GM10266 (cell line): ENCODE data around the gene POTEJ.
"Not testable (repeated sequence)": the region's sequence is repeated elsewhere in the genome, so short reads cannot be mapped to it uniquely, and the experiment has no call there.

Source experiments
- DNase-seq: peaks from one replicate; pipeline ENCODE4 v3.0.0; 2012; ENCODE audit errors: extremely low spot score

Gene POTEJ

DNA sequence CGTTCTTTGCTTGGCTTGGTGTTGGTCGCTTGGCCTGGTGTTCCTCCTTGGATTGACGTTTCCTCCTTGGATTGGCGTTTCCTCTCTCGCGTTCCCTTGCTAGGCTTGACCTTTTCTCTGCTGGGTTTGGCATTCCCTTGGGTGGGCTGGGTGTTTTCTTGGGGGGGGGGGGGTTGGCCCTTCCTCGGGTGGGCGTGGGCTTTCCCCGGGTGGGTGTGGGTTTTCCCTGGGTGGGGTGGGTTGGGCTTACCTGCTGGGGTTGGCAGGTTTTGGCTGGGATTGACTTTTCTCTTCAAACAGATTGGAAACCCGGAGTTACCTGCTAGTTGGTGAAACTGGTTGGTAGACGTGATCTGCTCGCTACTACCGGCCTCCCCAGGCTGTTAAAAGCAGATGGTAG is at the start of gene POTEJ:
POTEJ (plus strand) TSS at position 301 of the 400 bp plus-strand sequence; CDS start at position 394, 93 bp downstream.
- DNase-seq: not testable (repeated sequence)

DNA sequence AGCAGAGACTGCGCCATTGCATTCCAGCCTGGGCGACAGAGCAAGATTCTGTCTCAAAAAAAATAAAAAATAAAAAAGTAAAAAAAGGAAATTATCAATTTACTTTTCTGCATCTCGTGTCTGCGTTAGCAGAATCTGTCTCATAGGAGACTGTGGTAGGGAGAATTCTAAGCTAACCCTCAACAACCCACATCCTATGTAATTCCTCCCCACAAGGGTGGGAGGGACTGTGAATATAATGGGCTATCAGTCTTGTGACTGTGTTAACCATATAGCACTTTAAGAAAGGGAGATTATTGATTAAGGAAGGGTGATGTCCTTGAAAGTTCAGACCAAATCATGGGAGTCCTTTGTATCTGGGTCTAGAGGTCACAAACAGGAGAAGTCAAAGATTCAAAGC is 45.1 kb upstream of the POTEJ start:
- DNase-seq: not testable (repeated sequence)

DNA sequence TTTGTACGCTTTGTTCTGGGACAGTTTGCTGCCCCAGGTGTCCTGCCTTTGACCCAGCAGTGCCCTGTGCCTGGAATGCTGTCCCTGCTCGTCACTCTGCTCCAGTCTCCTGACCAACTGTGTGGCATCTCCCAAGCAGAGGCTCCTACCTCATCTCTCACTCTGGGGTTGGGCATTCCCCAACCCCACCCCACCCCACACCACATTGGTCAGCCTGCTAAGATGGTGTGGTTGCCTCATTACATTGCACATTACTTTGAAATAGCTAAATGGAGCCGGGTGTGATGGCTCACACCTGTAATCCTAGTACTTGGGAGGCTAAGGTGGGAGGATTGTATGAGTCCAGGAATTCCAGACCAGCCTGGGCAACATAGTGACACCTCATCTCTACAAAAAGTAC is 39.3 kb upstream of the POTEJ start:
- not testable (repeated sequence) for DNase-seq

DNA sequence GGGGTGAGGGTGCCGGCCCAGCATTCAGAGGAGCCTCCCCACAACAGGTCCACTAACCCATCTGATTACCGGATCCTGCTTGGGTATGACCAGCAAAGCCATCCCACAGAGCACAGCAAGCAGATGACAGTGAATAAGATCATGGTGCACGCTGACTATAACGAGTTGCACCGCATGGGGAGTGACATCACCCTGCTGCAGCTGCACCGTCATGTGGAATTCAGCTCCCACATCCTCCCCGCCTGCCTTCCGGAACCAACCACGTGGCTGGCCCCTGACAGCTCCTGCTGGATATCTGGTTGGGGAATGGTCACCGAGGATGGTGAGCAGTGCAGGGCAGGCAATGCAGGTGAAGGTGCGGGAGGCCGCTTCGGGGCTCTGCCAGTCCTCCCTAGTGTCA is 37.0 kb upstream of the POTEJ start:
- not testable (repeated sequence) for DNase-seq

DNA sequence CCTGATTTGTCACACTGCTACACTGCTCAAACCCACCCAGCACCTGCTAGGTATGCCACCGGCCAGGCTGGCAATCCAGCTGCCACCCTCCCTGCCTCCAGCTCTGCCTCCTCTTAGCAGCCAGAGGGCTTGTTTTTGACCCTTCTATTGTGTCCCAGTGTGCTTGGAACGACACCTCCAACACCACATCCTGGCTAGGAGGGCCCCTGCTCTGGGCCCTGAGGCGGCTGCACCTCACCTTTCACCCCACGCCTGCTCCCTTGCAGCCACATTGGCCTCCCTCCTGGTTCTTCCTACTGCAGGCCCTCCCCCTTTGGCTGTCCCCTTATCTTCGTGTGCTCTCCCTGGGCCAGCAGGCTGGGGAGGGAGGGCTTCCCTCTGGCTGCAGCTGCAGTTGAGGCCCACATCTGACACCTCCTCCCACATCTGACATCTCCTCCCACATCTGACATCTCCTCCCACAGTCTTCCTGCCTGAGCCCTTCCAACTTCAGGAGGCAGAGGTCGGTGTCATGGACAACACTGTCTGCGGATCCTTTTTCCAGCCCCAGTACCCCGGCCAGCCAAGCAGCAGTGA is 34.9 kb upstream of the POTEJ start:
- not testable (repeated sequence) for DNase-seq

DNA sequence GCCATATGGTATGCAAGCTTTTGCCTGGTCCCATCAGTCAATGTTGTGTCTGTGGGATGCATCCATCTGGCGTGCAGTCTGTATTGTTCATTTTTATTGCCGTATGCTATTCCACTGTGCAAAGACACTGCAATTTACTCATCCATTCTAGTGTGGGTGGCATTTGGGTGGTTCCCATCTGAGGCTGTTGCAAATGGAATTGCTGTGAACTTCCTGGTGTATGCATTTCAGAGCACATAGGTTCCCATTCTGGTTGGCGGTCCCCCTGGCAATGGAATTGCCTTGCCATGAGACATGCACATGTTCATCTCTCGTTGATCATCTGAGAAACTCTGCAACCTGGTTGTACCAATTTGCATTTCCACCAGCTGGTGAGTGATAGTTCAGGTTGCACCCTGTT is 33.7 kb upstream of the POTEJ start:
- not testable (repeated sequence) for DNase-seq

DNA sequence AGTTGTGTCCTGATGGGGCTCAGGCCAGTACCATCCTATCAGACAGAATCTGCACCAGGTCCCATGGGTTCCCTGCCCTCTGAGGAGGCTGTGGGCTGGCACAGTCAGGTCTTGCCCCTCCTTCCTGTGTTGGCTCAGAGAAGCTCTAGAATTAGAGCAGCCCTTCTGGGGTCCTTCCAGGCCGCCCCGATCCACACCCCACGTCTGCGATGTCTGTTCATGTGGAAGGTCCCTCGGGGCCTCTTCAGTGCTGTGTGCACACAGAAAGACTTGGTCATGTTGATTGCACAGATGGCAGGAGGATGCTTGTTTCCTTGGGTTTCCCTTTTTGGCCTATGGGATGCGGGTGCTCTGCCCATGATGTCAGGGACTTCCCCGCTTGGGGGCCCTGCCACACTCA is 32.1 kb upstream of the POTEJ start:
- DNase-seq: not testable (repeated sequence)

DNA sequence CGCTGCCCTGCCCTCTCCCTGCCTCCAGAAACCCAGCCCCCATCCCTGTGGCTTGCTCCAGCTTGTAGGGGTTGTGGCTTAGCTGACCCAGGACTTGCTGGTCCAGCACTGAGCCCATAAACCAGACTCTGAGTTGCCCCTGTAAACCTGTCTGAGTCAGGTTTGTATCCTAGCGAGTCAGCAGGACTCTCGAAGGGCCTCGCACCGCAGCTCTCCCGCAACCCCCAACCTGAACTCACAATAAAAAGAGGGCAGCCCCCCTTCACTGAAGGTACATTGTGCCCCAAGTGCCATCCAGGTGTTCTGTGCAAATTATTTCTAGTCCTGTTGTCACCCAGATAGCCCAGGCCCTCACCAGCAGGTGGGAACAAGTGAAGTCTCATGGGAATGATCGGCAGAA is 29.7 kb upstream of the POTEJ start:
- not testable (repeated sequence) for DNase-seq

DNA sequence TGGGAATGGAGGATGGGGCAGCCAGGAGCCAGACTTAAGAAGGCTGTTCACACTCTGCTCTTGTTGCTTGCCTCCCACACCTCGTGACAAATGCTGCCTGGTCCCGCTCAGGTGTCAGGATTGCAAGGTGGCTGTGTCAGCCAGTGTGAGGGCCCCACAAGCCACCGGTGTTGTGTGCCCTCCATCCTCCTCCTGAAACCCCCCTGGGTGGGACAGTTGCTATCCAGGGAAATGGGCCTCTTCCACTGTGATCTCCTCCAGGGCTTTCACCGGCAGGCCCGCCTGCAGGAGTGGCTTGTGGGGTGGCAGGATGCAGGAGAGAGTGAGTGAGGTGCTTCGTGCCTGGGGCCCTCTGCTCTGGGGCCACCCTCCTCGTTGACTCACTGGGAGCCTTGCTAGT is 28.3 kb upstream of the POTEJ start:
- not testable (repeated sequence) for DNase-seq

DNA sequence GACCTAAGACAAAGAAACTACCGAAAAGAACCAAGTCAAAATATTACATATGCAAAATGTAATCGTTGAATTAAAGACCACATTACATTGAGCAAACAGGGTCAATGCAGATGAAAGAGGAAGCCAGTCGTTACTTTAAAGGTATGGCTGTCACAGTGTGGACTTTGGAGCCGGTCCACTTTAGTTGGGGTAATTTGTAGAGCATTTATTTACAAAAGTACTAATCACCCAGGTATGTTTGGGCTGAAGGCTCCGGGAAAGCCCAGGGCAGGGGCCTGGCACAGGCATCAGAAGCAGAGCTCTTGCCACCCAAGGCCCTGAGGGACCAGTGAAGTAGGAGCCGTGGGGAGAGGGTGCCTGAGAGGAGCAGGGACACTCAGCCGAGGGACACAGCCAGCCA is 27.7 kb upstream of the POTEJ start:
- DNase-seq: not testable (repeated sequence)

DNA sequence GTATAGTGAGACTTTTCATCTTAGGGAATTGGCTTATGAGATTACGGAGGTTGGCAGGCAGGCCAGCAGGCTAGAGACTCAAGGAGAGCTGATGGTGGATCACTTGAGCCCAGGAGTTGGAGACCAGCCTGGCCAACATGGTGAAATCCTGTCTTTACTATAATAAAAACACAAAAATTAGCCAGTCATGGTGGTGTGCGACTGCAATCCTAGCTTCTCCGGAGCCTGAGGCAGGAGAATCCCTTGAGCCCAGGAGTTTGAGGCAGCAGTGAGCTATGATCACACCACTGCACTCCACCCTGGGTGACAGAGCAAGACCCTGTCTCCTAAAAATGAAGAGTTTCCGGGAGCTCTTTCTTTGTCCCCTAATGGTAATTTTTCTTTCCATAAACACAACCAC is 26.5 kb upstream of the POTEJ start:
- DNase-seq: not testable (repeated sequence)

DNA sequence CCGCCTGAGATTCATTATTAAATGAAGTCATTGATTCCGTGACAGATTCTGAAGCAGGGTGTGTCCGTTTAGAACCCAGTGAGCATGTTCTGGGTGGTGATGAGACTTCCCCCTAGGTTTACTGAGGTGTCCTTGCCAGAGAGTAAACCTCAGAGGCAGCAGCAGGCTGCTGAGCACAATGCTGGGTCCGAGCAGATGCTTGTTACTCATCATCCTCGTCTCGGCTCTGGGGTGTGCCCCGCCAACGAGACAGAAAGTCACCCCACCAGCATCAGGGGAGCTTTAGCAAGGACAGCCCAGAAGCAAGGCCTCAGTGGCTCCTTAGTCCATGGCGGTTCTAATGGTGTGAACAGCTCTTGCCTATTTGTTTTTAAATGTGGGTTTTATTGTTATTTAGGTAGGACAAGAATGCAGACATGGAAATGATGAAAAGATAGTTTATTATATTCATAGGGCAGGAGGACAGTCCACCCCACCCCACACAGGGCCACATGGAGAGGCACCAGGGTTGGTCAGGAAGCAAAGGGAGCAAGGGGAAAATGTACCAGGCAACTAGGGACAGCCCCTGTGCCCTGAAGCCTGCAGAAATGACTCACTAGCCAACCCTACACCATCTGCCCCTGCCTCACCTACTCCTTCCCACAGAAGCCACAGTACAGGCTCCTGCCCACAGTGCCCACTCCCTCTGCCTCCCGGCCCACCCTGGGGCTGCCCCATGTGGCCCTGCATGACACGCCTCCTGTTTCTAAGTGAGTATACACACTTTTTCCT is 22.4 kb upstream of the POTEJ start:
- DNase-seq: not testable (repeated sequence)

DNA sequence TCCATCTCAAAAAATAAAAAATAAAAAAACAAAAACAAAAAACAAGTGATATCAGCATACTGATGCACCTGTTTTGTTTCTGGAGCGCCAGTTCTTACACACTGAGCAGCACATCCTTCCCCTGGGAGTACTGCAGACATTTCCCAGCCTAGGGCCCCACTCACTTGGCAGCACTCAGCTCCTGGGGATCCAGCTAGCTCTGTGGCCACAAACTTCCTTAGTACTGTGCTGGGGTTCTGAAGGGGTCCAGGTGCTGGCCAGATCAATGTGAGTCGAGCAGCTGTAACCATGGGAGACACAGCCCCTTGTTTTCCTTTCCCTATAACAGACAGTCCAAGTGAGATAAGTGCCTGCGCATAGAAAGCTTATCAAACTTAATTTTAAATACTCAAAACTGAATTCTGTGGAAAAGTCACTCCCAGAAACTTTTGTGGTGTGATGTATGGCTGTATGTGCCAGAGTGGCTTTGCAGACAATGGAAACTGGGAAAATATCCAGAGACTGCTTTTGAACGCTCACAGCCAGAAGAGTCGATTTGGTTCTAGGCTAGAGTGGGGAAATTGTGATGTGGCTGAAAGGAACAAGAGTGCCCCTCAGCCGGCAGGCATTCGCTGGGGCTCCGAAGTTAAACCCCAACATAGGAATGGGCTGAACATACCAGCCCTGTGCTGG is 20.9 kb upstream of the POTEJ start:
- not testable (repeated sequence) for DNase-seq

DNA sequence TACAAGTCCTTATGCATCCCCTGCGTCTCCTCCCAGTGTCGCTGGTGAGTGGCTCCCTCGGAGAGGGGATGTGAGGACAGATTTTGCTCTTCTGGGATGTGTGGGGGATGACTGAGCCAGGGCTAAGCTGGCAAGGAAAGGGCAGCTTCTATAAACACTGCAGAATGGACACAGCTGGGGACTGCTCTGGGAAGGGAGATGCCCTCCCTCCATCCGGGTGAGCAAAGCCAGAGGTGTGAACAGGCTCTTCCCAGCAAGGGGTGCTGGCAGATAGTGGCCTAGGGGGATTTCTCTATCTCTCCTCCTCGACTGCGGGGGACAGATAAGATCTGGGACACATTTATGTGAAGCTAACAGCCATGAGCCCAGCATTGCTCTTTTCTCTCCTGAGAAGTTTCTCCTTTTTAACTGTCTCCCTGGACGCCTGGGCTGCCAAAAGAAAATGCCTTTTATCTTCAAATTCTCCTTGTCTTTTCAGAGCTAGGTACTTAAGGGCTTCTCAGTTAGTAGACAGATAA is 20.3 kb upstream of the POTEJ start:
- not testable (repeated sequence) for DNase-seq

DNA sequence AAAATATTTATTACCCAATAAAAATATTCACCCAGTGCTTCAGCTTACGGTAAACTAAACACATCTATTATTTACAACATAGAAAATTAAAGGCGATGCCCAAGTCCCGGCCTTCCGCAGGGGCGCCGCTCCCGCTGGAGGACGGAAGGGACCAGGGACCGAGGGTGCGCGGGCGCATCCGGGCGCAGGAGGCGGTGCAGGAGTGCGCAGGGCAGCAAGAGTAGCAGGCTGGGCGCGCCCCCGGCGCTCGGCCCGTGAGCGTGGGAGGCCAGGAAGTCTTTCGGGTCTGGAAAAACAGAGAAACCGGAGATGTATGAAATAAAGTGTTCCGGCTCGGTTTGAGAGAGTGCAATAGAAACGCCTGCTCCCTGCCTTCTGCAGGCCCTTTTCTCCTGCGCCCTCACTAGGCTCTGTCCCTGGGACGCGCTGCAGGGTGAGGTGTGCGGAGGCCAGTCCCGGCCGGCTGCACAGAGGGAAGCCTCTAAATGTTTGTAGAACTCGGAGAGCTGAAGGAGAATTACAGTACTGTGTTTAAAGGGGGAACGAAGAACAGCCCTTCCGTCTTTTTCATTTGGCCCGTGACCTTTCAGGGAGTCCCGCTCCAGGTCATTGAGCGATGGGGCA is 18.3 kb upstream of the POTEJ start:
- DNase-seq: not testable (repeated sequence)

DNA sequence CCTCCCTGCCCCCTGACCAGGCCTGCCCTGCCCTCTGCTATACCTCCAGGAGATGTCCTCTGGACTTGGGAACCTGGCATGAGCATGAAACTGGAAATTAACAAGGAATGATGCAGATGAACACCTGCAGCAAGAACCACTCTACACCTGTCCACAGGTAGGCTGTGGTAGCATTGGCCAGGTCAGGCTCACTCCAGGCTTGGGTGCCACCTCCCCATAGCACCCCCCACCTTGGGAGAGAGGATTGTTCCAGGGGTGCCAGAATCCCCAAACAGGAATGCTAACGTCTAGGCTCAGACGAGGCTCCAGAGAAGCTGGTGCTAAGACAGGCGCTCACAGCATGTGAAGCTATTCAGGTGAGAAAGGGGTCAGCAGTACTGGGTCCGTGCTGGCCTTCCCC is 17.2 kb upstream of the POTEJ start:
- DNase-seq: not testable (repeated sequence)

DNA sequence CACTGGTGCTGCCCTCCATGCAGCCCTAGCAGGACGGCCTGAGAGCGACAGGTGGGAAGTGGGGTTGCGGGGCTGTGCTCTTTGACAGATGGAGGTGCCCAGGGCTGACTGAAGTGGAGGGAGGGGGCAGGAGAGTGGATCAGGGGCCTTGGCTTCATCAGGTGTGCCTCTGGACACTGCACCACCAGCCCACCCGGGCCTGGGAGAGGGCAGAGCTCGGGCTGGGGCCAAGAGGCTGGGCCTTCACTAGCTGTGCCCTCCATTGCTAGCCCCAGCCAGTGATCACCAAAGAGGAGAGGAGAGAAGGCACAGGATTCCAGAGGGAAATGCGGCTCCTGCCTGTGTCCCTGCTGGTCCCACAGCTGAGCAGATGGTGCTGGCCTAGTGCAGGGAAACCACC is 14.5 kb upstream of the POTEJ start:
- DNase-seq: not testable (repeated sequence)

DNA sequence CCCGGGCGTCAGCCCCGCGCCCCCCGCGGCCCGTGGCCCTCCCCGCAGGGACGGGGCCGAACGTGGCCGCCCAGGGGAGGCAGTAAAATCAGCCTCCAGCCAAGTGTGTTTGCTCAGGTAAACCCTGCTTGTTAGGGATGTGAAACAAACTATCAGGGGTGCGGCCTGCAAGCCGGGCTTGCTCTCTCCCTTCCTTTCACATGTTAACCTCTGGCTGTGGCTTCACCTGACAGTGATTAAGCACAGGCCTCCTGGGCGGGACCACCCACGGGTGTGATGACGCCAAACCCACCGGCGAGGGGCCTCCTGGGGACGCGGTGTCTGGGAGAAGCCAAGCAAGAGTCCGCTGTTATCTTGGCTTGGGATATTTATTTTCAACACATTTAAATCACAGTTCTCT is 13.2 kb upstream of the POTEJ start:
- not testable (repeated sequence) for DNase-seq

DNA sequence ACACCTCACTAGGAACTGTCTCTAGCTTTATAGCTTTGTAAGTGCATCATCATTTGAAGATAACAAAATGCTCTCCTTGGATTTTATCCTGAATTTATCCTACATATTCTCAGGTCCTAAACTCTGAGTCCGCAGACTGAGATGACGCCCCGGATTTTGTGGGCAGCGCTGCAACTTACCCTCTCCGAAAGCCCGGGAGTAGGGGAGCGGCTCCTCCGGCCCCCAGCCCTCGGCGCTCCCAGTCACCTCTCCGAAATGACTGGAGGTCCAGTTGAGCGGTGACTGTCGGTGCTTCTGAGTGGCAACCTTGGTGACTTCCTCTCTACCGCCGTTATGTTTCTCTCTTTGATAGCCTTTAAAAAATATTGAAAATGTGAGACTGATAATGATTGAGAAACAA is 12.8 kb upstream of the POTEJ start:
- not testable (repeated sequence) for DNase-seq

DNA sequence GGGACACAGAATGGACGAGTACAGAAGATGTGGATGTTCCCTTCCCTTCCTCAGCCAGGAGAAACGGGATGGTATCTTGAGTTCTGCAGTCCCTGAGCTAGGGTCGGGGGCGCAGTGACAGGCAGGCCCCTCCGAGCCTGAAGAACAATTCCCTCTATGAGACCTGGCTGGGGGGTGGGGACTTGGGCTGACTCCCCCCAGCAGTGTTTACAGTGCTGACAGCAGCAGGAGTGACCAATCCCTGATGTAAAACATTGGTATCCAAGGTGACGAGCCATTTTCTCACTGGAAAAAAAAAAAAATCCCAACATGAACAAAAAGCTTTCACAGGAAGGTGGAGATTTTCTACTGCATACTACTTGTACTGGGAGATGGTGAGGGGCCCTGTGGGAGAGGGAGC is 11.8 kb upstream of the POTEJ start, which contains the start of gene CFC1:
CFC1 (minus strand) TSS at position 183 of the 400 bp plus-strand sequence. CDS start 288 bp downstream, outside the sequence.
- DNase-seq: not testable (repeated sequence)

DNA sequence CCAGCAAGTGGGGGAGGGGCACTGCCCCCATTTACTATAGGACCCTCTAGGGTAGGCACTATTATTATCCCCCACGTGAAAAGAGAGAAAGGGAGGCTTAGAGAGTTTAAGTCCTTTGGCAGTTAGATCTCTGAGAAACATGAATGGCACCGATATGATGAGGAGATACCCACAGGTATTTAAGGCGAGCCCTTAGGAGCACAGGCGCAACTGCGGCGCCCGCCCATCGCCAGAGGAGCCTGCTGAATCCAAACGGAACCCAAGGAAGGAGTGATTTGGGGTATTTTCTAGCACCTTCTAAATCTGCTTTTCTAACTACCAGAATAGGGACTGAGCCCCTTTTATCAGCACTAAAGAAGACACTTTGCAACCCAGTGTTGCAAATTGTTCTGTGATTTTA is 11.3 kb upstream of the POTEJ start:
- not testable (repeated sequence) for DNase-seq
